ENCODE data around the gene CSF3R.

CSF3R gene

GRCh38 chr1:36455386-36455785 is 27.3 kb downstream of the CSF3R start:
- no peak for DNase-seq

GRCh38 chr1:36453600-36454388 is 28.9 kb downstream of the CSF3R start:
- DNase-seq = no peak

DNA sequence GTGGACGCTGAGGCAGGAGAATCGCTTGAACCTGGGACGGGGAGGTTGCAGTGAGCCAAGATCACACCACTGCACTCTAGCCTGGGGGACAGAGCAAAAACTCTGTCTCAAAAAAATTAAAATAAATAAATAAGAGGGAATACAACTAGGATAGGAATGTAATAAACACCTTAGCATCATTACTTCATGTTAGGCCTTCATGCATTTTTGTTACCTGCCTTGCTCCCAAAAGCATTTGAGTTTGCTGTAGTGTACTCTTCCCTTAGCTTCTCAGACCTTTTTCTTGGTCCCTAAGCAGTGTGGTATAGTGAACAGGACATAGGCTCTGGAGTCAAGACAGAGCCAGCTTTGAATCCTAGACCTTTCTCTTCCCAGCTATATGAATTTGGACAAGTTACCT is 29.7 kb downstream of the CSF3R start:
- DNase-seq = no peak

DNA sequence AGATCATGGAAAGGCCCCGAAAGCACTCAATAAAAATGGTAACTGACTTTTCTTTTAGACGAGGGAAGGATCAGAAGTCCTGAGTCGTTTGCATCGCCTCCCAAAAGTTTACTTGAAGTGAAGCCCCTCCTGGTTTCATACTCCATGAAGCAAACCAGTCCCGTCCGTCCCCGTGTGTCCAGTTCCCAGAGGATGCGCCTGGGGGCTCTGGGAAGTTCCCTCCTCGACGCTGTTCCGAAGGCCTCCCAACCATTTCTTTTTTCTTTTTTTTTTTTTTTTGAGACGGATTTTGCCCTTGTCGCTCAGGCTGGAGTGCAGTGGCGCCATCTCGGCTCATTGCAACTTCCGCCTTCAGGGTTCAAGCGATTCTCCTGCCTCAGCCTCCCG is 31.8 kb downstream of the CSF3R start:
- no peak for DNase-seq

- peak; percentile 97 for DNase-seq
Observed at GRCh38 chr1:36450270-36450918, 32.3 kb downstream of the CSF3R start, which contains the start of gene OSCP1. OSCP1 (minus strand) TSS chr1:36450451; CDS start chr1:36450369, 82 bp downstream.

- no peak for DNase-seq
Observed at GRCh38 chr1:36448530-36449056, 34.1 kb downstream of the CSF3R start.

GRCh38 chr1:36447450-36447849 is 35.3 kb downstream of the CSF3R start:
- DNase-seq = no peak

DNA sequence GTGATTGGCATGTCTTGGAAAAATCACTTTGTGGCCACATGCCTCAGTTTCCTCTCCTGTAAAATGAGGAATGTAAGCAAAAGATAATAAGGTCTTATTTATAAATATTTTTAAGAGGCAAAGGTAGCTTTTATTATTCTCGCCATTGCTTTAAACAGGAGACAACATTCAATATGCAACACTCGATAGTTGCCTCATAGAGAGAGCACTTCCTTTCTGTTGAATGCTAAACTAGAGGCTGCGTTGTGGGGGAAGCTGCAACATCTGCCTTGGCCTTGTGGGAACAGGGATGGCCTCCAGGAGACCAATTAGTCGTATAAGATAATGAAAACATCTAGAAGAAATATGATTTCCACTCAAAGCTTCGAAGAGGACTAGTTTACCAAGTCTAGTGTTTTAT is 36.0 kb downstream of the CSF3R start:
- DNase-seq = no peak

- no peak for DNase-seq
Observed at GRCh38 chr1:36446271-36446670, 36.4 kb downstream of the CSF3R start.

- DNase-seq = no peak
Observed at GRCh38 chr1:36443297-36443696, 39.4 kb downstream of the CSF3R start.

- DNase-seq = no peak
Observed at GRCh38 chr1:36442337-36442736, 40.4 kb downstream of the CSF3R start.

DNA sequence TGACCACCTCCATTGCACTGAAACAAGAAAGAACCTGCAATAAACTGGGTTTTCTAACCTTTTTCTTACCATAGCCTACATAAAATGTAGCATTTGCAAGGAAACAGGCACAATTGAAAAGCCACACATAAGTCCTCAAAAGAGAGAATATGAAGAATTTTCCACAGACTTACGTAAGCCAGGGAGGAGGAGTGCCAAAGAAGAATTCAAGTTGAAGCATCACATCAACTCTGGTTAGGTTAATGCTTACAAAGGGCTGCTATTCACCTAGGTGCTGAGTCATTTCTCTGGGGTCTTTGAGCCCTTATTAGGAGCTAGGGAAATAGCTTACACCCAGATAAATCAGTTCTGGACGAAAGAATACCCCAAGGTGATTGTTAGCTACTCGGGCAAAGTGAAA is 42.1 kb downstream of the CSF3R start:
- no peak for DNase-seq

DNA sequence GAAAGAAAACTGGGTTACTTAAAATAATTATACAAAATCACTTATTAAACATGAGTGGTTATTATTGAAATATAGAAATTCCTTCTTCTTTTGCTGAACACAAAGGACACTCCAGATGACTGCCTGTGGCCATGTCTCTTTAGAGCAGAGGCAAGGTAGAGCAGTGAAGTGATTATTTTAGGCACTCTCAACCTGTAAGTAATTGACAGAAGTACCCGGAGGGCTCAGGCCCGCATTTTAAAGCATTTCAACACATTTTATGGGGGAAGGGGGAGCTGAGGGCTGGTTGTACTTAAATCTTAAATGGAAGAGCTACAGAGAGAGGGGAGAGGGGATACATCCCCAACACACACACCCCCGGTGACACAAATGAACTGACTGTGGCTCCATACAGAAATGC is 42.7 kb downstream of the CSF3R start:
- DNase-seq = no peak

DNA sequence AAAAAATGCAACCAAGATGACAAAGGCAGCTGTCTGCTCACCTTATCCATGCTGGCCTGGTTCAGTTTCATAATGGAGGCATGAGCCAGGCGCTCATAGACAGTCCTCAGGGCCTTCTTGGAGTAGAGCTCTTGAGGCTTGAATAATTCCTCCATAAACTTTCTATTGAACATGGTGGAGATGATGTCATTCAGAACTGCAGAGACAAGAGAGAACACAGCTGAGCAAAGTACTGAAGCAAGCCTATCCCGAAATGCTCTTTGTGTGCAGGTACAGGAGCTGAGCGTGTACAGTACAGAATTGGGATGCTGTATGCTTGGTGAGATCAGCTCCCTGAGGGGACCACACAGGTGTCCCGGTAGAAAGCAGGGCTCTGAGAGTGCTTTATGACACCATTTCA is 44.0 kb downstream of the CSF3R start:
- DNase-seq = no peak

- no peak for DNase-seq
Observed at GRCh38 chr1:36436821-36437220, 45.9 kb downstream of the CSF3R start.

GRCh38 chr1:36433102-36433501 is 49.6 kb downstream of the CSF3R start:
- no peak for DNase-seq

DNA sequence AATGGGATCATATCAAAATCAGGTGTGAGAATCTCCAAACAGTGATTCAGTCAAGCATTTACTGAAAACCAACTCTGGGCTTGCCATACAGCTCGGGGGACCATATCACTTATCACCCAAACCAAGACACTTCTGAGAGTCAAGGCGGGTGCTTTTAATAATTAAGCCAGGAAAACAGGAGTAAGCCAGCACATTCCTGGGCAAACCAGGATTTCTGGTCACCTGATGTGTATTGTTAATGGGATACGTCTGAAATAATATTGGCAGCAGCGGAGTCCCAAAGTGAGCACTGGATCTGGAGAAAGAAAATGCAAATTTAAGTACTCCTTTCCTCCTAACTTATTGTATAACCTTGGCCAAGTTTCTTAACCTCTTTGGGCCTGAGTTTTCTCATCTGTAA is 50.1 kb downstream of the CSF3R start:
- no peak for DNase-seq

DNA sequence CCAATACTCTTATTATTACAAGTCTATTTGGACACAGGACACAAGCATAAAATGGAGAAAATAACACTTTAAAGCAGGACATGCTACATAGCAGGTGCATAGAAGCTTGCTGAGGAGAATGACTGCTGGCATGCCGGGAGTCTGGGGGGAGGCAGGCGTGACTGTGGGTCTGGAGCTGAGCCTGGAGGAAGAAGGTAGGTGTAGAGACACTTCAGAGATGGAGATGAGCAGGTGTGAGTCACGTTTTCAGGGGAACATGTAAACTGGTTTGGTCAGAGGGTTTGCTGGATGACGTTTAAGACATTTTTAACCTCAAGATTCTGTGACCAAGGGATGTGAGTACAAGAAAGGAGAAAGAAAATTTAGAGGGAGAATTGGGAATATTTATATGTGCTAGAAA is 56.9 kb downstream of the CSF3R start:
- no peak for DNase-seq

DNA sequence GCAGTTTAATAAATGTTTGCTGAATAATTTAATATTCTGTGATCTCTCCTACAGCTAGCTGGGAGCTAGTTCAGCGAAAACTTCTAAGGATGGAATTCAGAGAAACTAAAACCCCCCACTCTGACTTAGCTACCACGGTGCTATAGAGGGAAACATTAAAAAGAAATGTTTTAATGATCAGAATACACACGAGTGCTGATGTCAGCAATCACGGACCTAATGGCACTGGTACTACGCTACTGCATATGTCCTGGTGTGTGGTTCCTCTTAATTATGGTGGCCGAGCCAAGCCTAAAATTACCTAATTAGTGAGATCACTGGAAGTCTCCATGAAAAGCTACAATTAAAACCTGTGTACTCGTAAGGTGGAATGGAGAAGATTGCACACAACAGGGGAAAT is 61.1 kb downstream of the CSF3R start:
- DNase-seq = no peak

- DNase-seq = peak; percentile 89
Observed at GRCh38 chr1:36420836-36421317, 61.8 kb downstream of the CSF3R start.

- no peak for DNase-seq
Observed at GRCh38 chr1:36420409-36420808, 62.3 kb downstream of the CSF3R start.

DNA sequence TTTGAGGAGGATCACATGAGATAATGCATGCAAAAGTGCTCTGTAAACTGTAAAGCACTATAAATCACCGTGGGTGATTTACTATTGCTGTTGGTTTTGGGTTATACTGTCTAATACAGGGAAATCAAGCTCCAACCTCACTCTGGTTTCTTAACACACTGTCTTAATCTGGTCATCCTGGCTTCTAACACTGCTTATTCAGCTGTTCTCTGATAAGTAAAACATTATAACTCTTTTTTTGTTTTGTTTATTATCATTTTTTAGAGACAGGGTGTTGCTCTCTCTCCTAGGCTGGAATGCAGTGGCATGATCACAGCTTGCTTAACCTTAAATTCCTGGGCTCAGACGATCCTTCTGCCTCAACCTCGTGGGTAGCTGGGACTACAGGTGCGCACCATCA is 63.1 kb downstream of the CSF3R start:
- DNase-seq = no peak

DNA sequence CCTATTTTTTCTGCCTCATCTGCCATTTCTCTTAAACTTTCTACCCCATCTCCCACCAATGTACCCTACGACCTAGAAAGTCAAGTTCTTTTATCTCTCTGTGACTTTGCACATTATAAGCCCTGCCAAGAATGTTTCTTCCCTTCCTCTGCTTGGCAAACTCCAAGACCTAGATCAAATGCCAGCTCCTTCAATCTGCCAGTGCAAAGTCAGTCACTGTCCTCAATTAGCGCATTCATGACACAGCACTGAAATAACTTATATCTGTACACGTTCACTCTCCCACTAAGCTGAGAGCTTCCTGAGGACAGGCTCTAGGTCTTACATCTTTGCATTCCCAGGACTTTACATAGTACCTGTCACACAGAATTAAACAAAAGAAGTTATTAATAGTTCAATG is 63.6 kb downstream of the CSF3R start:
- DNase-seq = no peak

DNA sequence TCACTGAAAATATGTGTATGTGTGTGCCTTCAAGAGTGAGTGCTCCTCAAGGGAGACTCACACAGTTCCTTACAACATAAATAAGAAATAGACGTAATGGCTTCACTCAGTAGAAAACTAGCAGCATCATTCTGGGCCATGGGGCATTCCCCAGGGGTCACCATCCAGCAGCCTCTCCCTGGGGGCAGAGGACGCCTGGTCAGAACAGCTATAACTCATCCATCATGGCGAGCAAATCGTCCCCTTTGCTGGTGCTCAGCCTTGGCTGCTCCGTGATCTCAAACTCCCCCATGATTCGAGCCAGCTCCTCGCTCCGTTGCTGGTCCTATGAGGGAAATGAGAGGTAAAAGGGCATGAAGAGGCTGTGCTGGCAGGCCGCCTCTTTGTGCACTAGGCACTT is 64.8 kb downstream of the CSF3R start:
- DNase-seq = no peak

All from left hindlimb (tissue), 1 donor.